AG04450 (cell line): ENCODE measurements around the gene HIVEP3. TPM values are rescaled to one million over a fixed set of nuclear protein-coding genes. Genes with fewer than 3 reads are reported as not detected.

Experiments
- CTCF ChIA-PET: fragments of 300-600, 350-600 bp; formaldehyde crosslinking; extraction: SDS; loops from one replicate; lab custom pipeline; 2022; ENCODE audit warnings: antibody characterized with exemption, inconsistent platforms; lab: Charles Lee
- POLR2A ChIA-PET: fragments of 350-600 bp; formaldehyde crosslinking; extraction: SDS; loops from one replicate; lab custom pipeline; 2021; ENCODE audit warnings: antibody characterized with exemption, inconsistent platforms; lab: Yijun Ruan, JAX
- DNase-seq: peaks from one replicate; pipeline ENCODE4 v3.0.0-alpha.2; 2011; ENCODE audit warnings: low read depth, low spot score
- H3K27ac ChIP-seq: one replicate; pipeline ENCODE4 v1.5.1; 2012; ENCODE audit warnings: low read depth, low read length, control low read depth
- H3K27me3 ChIP-seq: one replicate; pipeline ENCODE4 v1.6.0; 2012; ENCODE audit warnings: low read length; ENCODE audit not compliant: control insufficient read depth, insufficient read depth
- H3K4me3 ChIP-seq: 2 replicates; pipeline ENCODE4 v1.5.1; 2011; ENCODE audit warnings: mild to moderate bottlenecking, low read depth, low read length, control low read depth
- H3K9me3 ChIP-seq: 2 replicates; pipeline ENCODE4 v1.5.1; 2012; ENCODE audit warnings: low read length; ENCODE audit not compliant: control insufficient read depth, insufficient read depth
- polyA plus RNA-seq: library from polyadenylated mRNA; depleted of rRNA; stranded (reverse); fragments of >200 nt; gene quantifications from 2 replicates; pipeline ENCODE4 v1.2.3, GENCODE V29; 2011
- TF ChIP-seq, protein P1 (sequence below): IDR thresholded peaks from 2 replicates; pipeline ENCODE4 v1.5.1; 2011; ENCODE audit warnings: low read depth, low read length, control low read depth, inconsistent platforms

Gene HIVEP3
- polyA plus RNA-seq, 1 experiment = 4.8 TPM

DNA sequence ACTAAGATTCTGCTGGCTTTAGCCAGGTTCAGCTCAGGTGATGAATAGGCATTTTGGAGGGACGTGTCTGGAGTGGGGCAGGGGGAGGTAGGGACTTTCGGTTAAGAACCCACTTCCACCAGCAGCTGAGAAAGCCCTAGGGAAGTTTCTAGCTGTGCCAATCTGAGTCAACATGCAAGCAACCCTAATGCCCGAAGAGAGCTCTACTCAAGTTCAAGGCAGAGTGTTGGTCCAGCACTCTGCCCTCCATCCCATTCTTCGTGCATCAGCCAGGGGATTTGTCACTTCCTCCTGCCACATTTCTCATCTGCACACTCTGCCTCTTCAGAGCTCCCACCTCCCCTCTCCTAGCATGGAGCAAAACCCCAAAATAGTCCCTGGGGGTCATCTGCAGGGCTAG lies 208.8 kb downstream of the HIVEP3 start:
- TF ChIP-seq, protein P1, sequence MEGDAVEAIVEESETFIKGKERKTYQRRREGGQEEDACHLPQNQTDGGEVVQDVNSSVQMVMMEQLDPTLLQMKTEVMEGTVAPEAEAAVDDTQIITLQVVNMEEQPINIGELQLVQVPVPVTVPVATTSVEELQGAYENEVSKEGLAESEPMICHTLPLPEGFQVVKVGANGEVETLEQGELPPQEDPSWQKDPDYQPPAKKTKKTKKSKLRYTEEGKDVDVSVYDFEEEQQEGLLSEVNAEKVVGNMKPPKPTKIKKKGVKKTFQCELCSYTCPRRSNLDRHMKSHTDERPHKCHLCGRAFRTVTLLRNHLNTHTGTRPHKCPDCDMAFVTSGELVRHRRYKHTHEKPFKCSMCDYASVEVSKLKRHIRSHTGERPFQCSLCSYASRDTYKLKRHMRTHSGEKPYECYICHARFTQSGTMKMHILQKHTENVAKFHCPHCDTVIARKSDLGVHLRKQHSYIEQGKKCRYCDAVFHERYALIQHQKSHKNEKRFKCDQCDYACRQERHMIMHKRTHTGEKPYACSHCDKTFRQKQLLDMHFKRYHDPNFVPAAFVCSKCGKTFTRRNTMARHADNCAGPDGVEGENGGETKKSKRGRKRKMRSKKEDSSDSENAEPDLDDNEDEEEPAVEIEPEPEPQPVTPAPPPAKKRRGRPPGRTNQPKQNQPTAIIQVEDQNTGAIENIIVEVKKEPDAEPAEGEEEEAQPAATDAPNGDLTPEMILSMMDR = no peak
- DNase-seq = no peak
- POLR2A ChIA-PET = no interaction called here
- no peak overlapping the region for H3K4me3 ChIP-seq
- H3K27me3 ChIP-seq = peaks cover 2% of the 10 kb centered on the region
- H3K27ac ChIP-seq = no peak overlapping the region
- CTCF ChIA-PET = no interaction called here
- no peaks in the 10 kb centered on the region for H3K9me3 ChIP-seq

DNA sequence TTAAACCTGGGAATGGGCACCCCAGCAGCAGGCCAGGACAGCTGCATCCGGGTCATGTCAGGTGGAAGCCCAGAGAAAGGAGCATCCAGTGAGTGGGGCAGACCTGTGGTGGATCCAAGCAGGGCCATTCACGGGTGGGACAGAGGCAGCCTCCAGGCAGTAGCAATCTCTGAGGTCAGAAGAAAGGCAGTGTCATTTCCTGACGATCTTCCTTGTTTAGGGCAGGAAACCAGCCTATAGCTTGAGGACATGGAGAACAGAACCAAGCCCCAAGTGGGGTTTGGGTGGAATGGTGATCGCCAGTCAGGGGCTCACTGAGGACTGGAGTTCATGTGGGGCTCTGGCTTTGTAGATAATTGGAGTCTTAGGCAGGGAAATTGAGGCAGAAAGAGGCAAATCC lies 209.4 kb downstream of the HIVEP3 start:
- Histone ChIP-seq H3K27ac (no peak overlapping the region), H3K9me3 (no peaks in the 10 kb centered on the region), H3K27me3 (peaks cover 2% of the 10 kb centered on the region), H3K4me3 (no peak overlapping the region)
- POLR2A ChIA-PET = no interaction called here
- CTCF ChIA-PET = no interaction called here
- DNase-seq = no peak
- TF ChIP-seq, protein P1 = no peak

DNA sequence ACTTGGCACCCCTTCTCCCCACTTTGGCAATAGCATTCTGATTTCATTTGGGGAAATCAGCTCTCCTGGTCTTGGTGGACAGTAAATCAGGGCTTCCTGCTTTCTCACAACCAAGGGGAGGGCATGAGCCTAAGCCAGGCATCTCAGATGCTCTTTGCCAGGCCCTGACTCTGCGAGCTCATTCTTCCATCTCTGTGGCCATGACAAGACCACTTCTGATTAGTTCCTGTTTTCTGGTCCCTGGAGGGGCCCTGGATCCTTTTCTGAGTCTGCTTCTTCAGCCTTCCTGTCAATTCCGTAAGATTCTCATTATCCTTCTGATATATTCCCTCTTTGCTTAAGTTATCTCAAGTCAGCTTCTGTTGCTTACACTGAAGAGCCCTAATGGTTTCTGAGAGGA lies 210.4 kb downstream of the HIVEP3 start:
- Histone ChIP-seq H3K27me3 (peaks cover 2% of the 10 kb centered on the region), H3K27ac (no peak overlapping the region), H3K9me3 (no peaks in the 10 kb centered on the region), H3K4me3 (no peak overlapping the region)
- CTCF ChIA-PET = no interaction called here
- DNase-seq = no peak
- POLR2A ChIA-PET = no interaction called here
- TF ChIP-seq, protein P1 = no peak

DNA sequence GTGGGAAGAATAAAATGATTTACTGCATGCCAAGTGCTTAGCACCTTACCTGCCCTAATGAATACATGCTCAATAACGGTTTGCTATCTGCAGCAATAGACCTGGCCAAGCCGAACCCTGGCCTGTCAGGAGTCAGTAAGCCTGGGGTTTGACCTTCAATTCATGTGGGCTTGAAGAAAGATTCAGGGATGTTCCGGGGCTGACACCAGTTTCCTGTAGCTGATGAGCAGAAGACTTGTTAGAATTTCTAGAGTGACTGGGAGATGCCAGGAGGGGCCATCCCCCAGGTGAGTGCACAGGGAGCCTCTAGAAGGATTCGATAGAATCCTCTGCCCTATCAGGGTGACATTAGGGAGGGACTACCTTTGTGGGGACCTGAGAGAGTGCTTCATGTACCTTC lies 210.9 kb downstream of the HIVEP3 start:
- Histone ChIP-seq H3K27ac (no peak overlapping the region), H3K4me3 (no peak overlapping the region), H3K27me3 (peaks cover 2% of the 10 kb centered on the region), H3K9me3 (no peaks in the 10 kb centered on the region)
- no peak for DNase-seq
- ChIA-PET CTCF (no interaction called here), POLR2A (no interaction called here)
- TF ChIP-seq, protein P1 = no peak

DNA sequence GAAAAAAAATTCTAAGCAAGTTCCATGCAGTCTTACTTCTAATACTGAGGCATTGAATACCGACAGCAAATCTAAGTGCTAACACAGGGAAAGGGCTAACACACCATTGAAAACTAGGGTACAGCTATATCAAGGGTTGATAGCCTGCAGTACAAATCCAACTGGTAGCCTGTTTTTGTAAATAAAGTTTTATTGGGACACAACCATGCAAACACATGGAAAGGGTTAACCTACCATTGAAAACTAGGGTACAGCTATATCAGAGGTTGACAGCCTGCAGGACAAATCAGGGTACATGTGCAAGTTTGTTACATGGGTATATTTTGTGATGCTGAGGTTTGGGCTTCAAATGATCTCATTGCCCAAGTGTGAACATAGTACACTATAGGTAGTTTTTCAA lies 212.9 kb downstream of the HIVEP3 start:
- Histone ChIP-seq H3K27ac (no peak overlapping the region), H3K4me3 (no peak overlapping the region), H3K27me3 (peaks cover 2% of the 10 kb centered on the region), H3K9me3 (no peaks in the 10 kb centered on the region)
- ChIA-PET CTCF (no interaction called here), POLR2A (no interaction called here)
- TF ChIP-seq, protein P1 = no peak
- DNase-seq = no peak
